ENCODE results near the gene IFNL2.
"Not testable (repeated sequence)": the region's sequence is repeated elsewhere in the genome, so short reads cannot be mapped to it uniquely, and the experiment has no call there.

Gene IFNL2

DNA sequence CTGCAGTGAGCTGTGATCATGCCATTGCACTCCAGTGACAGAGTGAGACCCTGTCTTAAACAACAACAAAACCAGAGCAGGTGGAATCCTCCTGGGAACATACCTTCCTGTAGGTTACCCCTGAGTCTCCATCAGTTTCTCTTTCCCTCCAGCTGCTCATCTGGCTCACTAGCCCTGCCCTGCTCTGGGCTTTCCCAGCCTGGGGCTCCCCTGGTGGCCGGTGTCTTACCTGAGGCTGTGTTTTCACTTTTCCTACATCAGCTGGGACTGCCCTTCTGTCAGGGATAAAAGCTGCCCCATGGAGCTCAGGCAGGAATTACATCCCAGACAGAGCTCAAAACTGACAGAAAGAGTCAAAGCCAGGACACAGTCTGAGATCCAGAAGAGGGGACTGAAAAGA is at the start of gene IFNL2:
IFNL2 (plus strand) TSS at position 312 of the 400 bp plus-strand sequence. CDS start 173 bp downstream, outside the sequence.
- not testable (repeated sequence) for DNase-seq

DNA sequence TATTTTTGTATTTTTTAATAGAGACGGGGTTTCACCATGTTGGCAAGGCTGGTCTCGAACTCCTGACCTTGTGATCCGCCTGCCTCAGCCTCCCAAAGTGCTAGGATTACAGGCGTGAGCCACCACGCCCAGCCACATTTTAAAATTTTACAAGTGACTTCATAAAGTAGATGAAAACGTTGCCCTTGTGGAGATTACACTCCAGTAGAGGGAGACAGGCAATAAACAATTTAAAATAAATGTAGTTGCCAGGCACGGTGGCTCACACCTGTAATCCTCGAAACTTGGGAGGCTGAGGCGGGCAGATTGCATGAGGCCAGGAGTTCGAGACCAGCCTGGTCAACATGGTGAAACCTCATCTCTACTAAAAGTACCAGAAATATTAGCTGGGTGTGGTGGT is 49.1 kb upstream of the IFNL2 start:
- DNase-seq: not testable (repeated sequence)

DNA sequence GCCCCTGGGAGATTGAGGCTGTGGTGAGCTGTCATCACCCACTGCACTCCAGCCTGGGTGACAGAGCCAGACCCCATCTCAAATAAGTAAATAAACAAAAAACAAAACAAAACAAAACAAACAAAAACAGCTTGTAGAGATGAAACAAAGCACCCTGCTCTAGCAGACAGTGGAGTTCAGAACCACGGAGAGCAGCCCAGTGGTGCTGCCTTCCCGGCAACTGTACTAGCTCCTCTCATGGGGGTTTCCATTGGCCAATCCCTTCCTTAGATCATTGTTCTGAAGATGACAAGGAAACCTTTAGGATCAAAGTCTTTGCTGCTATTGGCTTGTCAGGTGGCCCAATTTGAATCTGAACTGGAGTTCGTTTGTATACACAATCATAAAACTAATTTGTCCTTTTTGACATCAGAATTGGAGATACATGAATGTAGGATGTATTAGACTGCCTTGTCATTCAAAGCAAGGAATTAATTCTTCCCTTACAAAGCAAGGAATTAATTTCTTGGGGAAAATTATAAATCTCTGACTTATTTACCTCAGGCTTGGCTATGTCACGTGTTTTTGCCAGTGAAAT is 44.4 kb upstream of the IFNL2 start:
- DNase-seq: no peak

DNA sequence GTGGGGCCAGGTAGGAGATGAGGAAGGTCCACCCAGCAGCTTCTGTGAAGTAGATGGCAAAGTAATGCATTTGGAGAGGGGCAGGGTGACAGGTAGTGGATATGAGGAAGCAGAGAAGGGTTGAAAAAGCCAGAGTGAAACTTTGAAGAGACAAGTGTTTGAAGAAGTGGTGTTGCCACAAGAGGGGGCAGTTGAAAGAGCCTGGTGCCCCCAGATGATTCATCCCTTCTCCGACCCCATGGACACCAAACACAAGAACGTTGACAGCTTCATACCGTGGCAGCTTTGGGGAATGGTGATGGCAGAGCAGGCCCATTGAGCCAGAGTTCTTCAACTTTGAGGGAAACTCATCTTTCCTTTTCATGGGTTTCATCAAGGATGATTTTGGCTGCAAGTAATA is 43.3 kb upstream of the IFNL2 start:
- no peak for DNase-seq

DNA sequence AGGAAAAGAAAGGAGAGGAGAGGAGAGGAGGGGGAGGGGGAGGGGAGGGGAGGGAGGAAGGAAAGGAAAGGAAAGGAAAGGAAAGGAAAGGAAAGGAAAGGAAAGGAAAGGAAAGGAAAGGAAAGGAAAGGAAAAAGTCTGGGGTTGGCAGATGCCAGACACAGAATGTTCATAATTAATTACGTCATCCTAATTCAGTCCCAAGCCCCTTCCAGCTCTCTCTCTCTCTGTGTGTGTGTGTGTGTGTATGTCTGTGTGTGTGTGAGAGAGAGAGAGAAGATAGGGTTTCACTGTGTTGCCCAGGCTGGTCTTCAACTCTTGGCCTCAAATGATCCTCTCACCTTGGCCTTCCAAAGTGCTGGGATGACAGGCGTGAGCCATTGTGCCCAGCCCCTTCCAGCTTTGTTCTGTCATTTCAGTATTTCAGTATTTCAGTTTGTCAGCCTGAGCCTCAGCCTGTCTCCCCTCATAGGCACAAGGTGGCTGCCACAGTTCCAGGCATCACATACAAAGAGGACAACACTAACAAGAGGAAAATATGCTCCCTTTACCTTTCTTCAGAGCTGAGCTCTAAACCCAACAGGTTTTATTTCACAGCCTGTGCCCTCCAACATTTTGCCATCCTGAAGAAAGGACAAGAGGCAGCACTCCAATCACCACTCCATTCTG is 38.0 kb upstream of the IFNL2 start:
- DNase-seq: no peak

DNA sequence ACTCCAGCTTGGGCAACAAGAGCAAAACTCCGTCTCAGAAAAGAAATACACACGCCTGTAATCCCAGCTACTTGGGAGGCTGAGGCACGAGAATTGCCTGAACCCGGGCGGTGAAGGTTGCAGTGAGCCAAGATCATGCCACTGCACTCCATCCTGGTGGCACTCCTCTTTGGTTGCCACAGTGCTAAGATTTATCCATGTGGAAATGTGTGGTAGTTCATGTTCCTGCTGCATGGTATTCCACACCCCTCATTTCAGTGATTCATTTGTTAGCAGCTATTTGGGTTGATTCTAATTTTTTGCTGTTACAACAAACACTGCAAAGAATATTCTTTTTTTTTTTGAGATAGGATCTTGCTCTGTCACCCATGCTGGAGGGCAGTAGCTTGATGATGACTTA is 35.5 kb upstream of the IFNL2 start:
- no peak for DNase-seq

DNA sequence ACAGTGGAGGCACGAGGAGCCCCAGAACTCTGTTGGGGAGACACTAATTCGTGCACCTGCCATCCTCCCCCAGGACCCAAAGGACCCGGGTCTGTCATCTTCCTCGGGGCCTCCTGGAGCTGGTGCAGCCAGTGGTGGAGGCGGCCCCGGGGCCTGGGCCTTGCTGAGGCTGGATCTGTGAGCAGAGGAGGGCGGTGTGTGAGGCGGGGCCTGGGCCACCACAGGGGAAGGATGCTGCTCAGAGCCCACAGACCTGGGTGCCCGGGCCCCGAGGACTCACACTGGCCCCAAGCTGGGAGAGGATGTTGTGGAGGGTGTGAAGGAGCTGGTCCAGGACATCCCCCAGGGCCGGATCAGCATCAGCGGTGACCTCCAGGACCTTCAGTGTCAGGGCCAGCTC is 31.7 kb upstream of the IFNL2 start:
- DNase-seq: no peak

DNA sequence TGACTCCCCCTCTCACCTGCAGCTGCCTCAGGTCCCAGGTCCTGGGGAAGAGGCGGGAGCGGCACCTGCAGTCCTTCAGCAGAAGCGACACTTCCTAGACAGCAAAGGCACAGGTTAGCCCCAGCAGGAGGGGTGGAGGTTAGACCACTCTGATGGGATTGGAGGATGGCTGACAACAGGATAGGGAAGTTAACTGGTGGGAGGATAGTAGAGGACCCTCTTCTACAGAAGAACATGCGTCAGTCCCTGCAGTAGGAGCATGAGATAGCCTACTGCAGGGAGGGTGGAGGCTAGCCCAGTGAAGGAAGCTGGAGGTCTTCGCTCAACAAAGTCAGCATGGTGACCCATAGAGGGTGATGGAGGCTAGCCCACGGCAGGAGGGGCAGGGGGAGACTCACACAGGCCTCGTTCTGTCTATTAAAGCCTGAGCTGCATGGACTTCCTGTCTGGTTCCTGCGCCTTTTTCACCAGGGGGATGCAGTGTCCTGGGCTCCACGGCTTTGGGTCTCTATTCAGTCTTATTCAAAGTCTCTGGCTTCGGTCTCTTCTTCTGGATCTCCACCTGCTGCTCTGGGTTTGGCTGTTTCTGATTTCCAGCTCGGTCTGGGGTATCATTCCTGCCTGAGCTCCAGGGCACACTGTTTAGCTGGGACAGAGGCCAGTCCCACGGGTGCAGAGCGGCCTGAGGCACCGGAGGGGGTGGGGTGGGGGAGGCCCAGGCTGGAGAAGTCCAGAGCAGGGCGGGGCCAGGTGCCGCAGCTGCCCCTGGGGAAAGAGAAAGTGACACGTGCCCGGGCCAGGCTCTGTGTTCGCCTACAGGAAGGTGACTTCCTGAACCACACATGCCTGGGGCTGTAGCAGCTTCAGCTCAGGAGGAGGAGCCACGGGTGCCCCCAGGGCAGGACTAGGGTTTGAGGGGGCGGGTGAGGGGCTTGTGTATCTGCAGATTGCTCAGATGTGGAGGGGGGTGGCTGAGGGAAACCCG is 30.7 kb upstream of the IFNL2 start:
- DNase-seq: no peak

DNA sequence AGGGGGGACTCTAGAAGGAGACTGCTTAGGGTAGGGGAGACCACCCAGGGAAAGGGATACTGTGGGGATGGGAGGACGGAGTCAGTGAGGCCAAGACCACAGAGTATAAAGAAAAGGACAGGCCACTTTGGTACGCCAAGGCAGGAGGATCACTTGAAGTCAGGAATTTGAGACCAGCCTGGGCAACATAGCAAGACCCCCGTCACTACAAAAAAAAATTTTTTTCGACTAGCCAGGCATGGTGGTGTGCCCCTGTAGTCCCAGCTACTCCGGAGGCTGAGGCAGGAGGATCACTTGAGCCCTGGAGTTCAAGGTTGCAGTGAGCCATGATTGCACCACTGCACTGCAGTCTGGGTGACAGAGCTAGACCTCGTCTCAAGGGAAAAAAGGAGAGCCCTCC is 30.0 kb upstream of the IFNL2 start:
- DNase-seq: no peak

DNA sequence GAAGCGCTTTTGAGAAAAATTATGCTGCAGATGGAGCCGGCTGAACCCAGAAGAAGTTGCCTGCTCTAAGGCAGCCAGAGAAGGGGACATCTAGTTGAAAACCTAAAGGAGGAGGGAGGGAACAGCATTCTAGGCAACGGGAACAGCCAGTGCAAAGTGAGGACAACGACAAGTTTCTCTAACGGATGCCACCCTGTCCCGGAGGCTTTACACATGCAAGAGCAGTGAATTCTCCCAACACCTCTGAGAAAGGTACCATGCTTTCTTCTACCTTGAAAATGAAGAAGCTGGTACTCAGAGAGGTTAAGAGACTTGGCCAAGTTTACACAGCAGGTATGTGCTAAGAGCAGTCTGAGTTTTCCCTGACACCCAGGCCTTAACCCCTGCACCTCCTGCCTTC is 29.3 kb upstream of the IFNL2 start:
- no peak for DNase-seq

DNA sequence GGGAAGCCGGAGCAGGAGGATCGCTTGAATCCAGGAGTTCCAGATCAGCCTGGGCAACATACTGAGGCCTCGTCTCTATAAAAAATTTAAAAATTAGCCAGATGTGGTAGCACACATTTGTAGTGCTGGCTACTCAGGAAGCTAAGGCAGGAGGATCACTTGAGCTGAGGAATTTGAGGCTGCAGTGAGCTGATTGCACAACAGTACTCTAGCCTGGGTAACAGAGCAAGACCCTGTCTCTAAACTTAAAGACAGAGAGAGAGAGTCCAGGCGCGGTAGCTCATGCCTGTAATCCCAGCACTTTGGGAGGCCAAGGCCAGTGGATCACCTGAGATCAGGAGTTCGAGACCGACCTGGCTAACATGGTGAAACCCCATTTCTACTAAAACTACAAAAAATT is 27.8 kb upstream of the IFNL2 start:
- no peak for DNase-seq

DNA sequence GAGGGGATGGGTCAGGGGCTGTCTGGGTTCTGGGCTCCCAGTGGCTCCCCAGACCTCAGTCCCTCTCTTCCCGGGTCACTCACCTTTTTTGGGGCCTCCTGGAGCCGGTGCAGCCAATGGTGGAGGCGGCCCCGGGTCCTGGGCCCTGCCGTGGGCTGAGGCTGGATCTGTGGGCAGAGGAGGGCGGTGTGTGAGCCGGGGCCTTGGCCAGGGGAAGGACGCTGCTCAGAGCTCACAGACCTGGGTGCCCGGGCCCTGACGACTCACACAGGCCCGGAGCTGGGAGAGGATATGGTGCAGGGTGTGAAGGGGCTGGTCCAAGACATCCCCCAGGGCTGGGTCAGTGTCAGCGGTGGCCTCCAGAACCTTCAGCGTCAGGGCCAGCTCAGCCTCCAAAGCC is 24.5 kb upstream of the IFNL2 start:
- not testable (repeated sequence) for DNase-seq

DNA sequence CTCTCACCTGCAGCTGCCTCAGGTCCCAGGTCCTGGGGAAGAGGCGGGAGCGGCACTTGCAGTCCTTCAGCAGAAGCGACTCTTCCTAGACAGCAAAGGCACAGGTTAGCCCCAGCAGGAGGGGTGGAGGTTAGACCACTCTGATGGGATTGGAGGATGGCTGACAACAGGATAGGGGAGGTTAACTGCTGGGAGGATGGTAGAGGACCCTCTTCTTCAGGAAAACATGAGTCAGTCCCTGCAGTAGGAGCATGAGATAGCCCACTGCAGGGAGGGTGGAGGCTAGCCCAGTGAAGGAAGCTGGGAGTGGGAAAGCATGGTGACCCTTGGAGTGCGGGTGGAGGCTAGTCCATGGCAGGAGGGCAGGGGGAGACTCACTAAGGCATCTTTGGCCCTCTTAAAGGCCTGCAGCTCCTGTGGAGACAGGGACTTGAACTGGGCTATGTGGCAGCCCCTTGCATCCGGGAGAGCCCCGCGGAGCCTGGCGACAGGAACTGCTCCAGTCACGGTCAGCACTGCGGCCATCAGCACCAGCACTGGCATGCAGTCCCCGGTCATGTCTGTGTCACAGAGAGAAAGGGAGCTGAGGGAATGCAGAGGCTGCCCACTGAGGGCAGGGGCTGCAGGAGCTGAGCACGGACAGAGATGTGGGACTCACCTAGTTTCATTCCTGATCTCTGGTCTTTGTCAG is 23.6 kb upstream of the IFNL2 start, which contains the start of gene IFNL3:
IFNL3 (minus strand) TSS at position 597 of the 691 bp plus-strand sequence; CDS start at position 558, 39 bp downstream.
- not testable (repeated sequence) for DNase-seq

DNA sequence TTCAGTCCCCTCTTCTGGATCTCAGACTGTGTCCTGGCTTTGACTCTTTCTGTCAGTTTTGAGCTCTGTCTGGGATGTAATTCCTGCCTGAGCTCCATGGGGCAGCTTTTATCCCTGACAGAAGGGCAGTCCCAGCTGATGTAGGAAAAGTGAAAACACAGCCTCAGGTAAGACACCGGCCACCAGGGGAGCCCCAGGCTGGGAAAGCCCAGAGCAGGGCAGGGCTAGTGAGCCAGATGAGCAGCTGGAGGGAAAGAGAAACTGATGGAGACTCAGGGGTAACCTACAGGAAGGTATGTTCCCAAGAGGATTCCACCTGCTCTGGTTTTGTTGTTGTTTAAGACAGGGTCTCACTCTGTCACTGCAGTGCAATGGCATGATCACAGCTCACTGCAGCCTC is 23.0 kb upstream of the IFNL2 start:
- not testable (repeated sequence) for DNase-seq

DNA sequence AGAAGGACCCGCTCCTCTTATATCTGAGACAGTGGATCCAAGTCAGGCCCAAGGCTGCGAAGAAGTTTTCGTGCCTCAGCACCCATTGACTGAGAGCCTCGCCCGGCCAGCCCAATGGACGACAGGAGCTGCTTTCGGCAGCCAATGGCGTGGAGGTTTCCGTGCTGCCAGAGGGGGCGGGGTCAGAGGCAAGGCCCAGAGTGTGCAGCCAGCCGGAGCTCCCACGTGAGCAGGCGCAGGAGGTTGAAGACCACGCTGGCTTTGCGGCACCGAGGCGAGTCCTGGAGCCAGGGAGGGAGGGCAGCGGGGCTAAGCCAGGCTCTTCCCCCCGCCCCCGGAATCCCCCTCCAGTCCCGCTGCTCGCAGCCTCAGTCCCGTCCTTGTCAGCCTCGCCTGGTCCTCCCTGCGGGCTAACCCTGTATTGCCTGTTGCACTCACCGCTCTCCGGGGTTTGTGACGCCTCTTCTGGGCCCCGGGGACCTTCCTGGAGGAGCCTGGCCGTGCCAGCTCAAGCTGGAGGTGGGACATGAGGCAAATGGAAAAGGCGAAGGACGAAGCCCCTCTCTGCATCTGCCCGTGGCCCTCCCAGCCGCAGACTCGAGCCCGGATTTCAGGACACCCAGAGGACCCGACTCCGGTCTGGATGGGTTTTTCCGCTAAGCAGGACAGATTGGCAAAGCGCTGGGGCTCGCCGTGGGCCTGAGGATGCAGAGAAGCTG is 21.1 kb upstream of the IFNL2 start:
- no peak for DNase-seq

DNA sequence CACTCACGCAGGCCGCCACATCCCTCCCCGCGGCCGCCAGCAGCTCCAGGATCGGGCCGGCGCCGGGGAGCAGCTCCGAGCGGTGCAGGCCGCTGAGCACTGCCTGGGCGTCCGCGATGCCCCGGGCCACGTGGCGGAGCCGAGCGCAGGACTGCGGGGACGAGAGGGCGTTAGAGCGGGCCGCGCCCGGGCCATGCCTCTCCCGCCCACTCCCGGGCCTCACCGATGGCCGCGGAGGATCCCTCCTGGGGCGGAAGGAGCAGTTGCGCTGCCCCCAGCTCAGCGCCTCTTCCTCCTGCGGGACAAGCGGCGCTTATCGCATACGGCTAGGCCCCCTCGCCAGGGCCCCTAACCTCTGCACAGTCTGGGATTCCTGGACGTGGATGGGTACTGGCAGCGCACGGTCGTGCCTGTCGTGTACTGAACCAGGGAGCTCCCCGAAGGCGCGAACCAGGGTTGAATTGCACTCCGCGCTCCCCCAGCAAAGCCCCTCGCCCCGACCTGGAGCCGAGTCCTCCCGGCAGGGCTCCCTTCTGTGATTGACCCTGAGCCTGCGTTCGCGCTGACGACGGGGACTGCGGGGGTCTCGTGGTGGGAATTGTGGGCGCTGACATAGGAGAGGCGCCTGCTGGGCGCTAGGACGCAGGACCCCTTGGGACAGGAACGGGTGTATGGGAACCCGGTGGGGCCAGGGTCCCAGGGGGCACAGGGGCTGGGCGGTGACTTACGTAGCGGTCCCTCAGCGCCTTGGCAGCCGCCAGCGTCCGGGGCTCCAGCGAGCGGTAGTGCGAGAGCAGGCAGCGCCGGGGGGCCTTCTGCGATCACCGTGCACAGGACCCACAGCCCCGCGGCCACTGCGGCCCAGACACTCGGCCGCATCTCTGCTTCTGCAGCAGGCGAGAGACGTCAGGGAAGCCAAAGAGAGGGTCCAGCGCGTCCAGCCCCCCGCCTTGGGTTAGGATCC is 20.2 kb upstream of the IFNL2 start:
- no peak for DNase-seq

DNA sequence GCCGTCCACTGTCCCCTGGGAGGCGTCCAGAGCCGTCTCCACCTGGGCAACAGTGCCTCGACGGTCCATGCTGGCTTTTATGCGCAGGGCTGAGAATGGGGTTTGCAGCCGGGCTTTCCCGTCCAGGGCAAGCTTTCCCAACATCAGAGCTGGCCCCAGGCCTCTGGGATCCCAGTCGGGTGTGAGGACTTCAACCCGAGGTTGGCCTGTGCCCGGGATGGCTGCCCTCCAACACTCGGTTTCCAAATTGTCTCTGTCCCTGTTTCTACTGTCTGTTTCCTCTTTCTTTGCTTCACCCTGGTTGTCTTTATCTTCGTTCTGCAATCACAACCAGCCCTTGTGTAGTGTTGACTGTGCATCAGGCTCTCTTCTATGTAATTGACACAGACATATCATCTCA is 19.4 kb upstream of the IFNL2 start, which contains the start of gene IFNL4:
IFNL4 (minus strand) TSS at position 51 of the 400 bp plus-strand sequence.
- DNase-seq: no peak

DNA sequence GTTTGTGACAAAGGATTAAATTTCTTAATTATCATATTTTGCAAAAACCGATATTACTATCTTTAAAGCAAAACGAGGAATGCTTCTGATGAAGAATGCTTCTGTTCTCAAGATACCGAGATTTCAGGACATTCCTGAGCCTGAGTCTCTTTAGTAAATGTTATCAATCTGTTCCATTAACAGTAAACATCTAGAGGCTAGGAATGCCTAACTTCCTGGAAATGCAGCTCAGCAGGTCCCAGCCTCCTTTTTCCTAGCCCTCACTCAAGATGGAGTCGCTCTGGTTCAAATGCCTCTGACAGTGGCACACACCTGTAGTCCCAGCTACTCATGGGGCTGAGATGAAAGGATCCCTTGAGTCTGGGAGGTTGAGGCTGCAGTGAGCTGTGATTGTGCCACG is 17.1 kb upstream of the IFNL2 start:
- no peak for DNase-seq

DNA sequence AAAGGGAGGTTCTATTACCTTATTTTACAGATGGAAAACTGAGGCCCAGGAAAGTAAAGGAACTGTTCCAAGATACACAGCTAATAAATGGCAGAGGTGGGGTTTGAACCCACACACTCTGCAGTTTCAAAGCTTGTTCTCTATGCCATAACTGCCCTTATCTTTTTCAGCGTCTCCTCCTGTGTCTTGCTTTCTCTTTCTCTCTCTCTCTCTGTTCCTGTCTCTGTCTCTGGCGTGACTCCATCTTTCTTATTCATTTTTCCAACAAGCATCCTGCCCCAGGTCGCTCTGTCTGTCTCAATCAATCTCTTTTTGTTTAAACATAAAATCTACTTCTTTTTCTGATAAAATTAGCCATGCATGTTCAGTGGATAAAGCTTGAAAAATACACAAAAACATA is 16.4 kb upstream of the IFNL2 start:
- no peak for DNase-seq

DNA sequence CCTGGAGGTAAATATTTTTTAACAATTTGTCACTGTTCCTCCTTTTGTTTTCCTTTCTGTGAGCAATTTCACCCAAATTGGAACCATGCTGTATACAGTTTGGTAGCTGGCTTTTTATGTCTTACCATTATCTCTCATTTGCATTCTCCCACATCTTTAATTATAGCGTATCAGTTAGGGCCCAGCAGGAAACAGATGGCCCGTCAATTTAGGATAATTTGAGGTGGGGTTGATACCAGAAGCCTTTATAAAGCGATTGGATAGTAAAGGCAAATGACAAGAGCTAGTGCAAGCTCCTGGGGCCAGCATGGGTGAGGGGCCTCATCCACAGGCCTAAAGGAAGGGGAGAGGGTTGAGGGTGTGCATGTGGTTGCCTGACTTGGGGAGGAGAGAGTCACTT is 15.7 kb upstream of the IFNL2 start:
- DNase-seq: no peak
